Right atrium auricular region (tissue), 2 donors: ENCODE measurements around the gene SPATA22. TPM values are rescaled to one million over a fixed set of nuclear protein-coding genes. Genes with fewer than 3 reads are reported as not detected.
A peak's percentile ranks its signal among the peaks of the same experiment; 100 is the strongest.

Experiments used
- DNase-seq: peaks from one replicate; pipeline ENCODE4 v3.0.0-alpha.2; 2019; ENCODE audit warnings: low spot score
- H3K27ac ChIP-seq, 2 donors: fragments of 200-600 bp; sonication (generic); 1 replicate in 1 of 2; 2 replicates in 1 of 2; pipeline ENCODE4 v1.5.1; 2016 to 2019
- H3K27me3 ChIP-seq, 2 donors: fragments of 200-600 bp; sonication (generic); one replicate each; pipeline versions ENCODE4 v1.5.1 to v1.6.0; 2017 to 2019
- H3K36me3 ChIP-seq: fragments of 200-600 bp; sonication (generic); one replicate; pipeline ENCODE4 v1.5.1; 2016
- H3K4me1 ChIP-seq, 2 donors: fragments of 200-600 bp; sonication (generic); one replicate each; pipeline versions ENCODE4 v1.5.1 to v1.6.0; 2017 to 2019
- H3K4me3 ChIP-seq, 2 donors: fragments of 200-600 bp; sonication (generic); 1 replicate in 1 of 2; 2 replicates in 1 of 2; pipeline ENCODE4 v1.5.1; 2017 to 2019; ENCODE audit warnings: mild to moderate bottlenecking in 1 of 2, moderate library complexity in 1 of 2
- H3K9me3 ChIP-seq, 2 donors: fragments of 200-600 bp; sonication (generic); one replicate each; pipeline ENCODE4 v1.5.1; 2019
- total RNA-seq, 2 donors: library from RNA; depleted of rRNA; stranded (reverse); fragments of >200 nt; gene quantifications; one replicate each; pipeline ENCODE4 v1.1.0, GENCODE V29; 2016
- TF ChIP-seq, protein P1 (sequence below), 2 donors: fragments of 200-600 bp; sonication (generic); IDR thresholded peaks; one replicate each; pipeline ENCODE4 v1.5.1; 2019; ENCODE audit warnings: antibody characterized with exemption in 2 of 2

Gene SPATA22
- total RNA-seq, 2 donors from 2014 or later, result 0.82 to 1.8 TPM

DNA sequence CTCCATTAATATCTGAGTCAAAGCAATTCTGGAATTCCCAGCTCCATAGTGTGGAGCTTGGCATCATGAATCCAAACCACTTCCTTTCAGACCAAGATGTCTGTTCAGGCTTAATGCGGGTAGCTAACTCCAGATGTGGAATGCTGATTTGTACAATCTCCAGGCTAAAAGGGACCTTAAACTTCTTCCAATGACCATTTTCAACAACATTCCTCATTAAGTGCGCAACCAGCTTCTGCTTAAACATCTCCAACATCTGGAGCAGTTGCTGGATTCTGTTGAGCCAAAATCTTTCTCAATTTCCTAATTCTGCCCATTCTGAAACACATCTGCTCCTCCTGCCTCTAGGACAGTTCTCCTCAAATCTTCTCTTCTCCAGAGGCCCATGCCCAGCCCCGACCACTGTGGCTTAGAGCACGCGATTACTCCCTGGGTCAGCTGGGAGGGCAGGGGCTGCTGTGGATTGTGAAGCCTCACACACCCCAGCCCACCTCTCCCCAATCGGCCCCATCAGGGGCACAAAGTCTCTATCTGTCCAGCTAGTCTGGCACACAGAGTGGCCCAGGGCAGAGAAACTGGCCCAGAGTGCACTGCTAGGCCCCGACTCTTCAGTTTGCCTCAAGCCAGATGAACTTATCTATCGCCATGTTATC is 40.4 kb upstream of the SPATA22 start:
- peak overlapping the region in 1 of 2 donors; percentile 3 for H3K4me3 ChIP-seq

GRCh38 chr17:3510090-3510489 is 38.5 kb upstream of the SPATA22 start:
- Histone ChIP-seq H3K9me3 (no peaks in the 10 kb centered on the region), H3K4me3 (no peak overlapping the region), H3K27me3 (no peaks in the 10 kb centered on the region), H3K27ac (no peak overlapping the region), H3K36me3 (no peaks in the 10 kb centered on the region), H3K4me1 (peaks cover 0 to 31% of the 10 kb centered on the region in 2 donors)
- TF ChIP-seq, protein P1, sequence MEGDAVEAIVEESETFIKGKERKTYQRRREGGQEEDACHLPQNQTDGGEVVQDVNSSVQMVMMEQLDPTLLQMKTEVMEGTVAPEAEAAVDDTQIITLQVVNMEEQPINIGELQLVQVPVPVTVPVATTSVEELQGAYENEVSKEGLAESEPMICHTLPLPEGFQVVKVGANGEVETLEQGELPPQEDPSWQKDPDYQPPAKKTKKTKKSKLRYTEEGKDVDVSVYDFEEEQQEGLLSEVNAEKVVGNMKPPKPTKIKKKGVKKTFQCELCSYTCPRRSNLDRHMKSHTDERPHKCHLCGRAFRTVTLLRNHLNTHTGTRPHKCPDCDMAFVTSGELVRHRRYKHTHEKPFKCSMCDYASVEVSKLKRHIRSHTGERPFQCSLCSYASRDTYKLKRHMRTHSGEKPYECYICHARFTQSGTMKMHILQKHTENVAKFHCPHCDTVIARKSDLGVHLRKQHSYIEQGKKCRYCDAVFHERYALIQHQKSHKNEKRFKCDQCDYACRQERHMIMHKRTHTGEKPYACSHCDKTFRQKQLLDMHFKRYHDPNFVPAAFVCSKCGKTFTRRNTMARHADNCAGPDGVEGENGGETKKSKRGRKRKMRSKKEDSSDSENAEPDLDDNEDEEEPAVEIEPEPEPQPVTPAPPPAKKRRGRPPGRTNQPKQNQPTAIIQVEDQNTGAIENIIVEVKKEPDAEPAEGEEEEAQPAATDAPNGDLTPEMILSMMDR (IDR thresholded peaks at IDR 0.05), result no peak
- no peak for DNase-seq

More for the DNA sequence above, 40.4 kb upstream of the SPATA22 start:
- no peaks in the 10 kb centered on the region for H3K27me3 ChIP-seq
- peak overlapping the region; percentile 90 to 94 for H3K27ac ChIP-seq
- peak; percentile 26 for DNase-seq
- H3K4me1 ChIP-seq, result peaks cover 0 to 31% of the 10 kb centered on the region in 2 donors
- no peaks in the 10 kb centered on the region for H3K9me3 ChIP-seq
- no peaks in the 10 kb centered on the region for H3K36me3 ChIP-seq
- TF ChIP-seq, protein P1 (IDR thresholded peaks at IDR 0.05), result no peak

DNA sequence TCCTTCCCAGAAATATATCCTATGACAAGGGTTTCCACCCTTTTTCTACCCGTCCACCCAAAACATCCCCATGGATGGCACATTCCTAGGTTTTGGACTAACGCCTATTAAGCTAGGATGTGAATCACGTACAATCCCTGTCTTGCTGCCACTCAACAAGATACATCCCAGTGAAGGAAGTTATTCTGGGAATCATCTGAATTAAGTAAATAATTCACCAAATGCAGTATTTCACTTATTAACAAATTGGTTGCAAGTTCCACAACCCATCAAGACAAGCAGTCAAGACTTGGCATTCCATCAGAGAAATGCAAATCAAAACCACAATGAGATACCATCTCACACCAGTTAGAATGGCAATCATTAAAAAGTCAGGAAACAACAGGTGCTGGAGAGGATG is 36.2 kb upstream of the SPATA22 start:
- Histone ChIP-seq H3K27ac (no peak overlapping the region), H3K9me3 (no peaks in the 10 kb centered on the region), H3K4me1 (peaks cover 0 to 19% of the 10 kb centered on the region in 2 donors), H3K4me3 (no peak overlapping the region), H3K36me3 (no peaks in the 10 kb centered on the region), H3K27me3 (no peaks in the 10 kb centered on the region)
- TF ChIP-seq, protein P1 (IDR thresholded peaks at IDR 0.05), result no peak
- DNase-seq, result no peak

GRCh38 chr17:3507071-3507470 is 35.5 kb upstream of the SPATA22 start:
- Histone ChIP-seq H3K4me3 (no peak overlapping the region), H3K27ac (no peak overlapping the region), H3K36me3 (no peaks in the 10 kb centered on the region), H3K4me1 (peaks cover 0 to 13% of the 10 kb centered on the region in 2 donors), H3K27me3 (no peaks in the 10 kb centered on the region), H3K9me3 (no peaks in the 10 kb centered on the region)
- TF ChIP-seq, protein P1 (IDR thresholded peaks at IDR 0.05), result no peak
- DNase-seq, result no peak

DNA sequence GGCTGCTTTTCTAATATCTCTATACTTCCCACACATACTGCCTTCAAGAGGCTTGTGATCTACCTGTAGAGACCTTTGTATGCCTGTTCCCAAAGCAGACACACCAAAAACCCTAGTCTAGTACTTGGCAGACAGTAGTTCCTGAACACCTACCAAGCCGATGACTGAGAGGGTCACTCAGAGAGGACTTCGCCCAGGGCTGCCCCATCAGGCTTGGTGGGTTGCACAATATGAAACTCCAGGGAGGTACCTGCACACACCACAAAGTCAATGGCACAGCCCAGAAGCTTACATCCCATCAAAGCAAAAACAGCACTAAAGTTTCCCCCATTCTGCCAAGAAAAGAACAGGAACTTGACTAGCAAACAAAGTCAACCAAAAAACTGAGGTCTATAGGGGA is 34.4 kb upstream of the SPATA22 start:
- peaks cover 0 to 3% of the 10 kb centered on the region in 2 donors for H3K4me1 ChIP-seq
- no peaks in the 10 kb centered on the region for H3K27me3 ChIP-seq
- H3K36me3 ChIP-seq, result no peaks in the 10 kb centered on the region
- no peak for DNase-seq
- no peaks in the 10 kb centered on the region for H3K9me3 ChIP-seq
- H3K27ac ChIP-seq, result no peak overlapping the region
- H3K4me3 ChIP-seq, result no peak overlapping the region
- TF ChIP-seq, protein P1 (IDR thresholded peaks at IDR 0.05), result no peak

DNA sequence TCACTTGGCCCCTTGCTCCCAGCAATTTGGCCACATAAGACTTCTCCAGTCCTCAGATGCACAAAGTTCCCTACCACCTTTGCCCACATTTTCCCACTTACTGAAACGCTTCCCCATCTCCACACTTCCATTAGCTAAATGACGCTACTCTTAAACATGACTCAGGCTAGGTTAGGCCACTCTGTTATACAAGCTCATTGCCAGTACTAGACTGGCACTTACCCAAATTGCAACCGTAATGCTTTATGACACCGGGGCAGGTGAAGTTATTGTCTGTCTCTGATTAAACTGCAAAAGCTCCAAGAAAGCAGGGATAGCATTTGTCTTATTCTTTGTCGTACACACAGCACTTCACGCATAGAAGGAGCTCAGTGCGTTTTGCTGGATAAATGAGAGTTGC is 33.4 kb upstream of the SPATA22 start:
- Histone ChIP-seq H3K9me3 (no peaks in the 10 kb centered on the region), H3K27ac (no peak overlapping the region), H3K27me3 (no peaks in the 10 kb centered on the region), H3K4me1 (no peaks in the 10 kb centered on the region), H3K36me3 (no peaks in the 10 kb centered on the region), H3K4me3 (no peak overlapping the region)
- no peak for DNase-seq
- TF ChIP-seq, protein P1 (IDR thresholded peaks at IDR 0.05), result no peak
